HG03045 (cell line): ENCODE data around the gene VSTM2B.
"Not testable (repeated sequence)": the region's sequence is repeated elsewhere in the genome, so short reads cannot be mapped to it uniquely, and the experiment has no call there.

Source experiments
- ATAC-seq: cut with Tn5 transposase; IDR thresholded peaks from one replicate; pipeline ENCODE4 v1.9.1; 2021; ENCODE audit warnings: mild to moderate bottlenecking, moderate library complexity; ENCODE audit not compliant: unreplicated experiment

Gene VSTM2B

DNA sequence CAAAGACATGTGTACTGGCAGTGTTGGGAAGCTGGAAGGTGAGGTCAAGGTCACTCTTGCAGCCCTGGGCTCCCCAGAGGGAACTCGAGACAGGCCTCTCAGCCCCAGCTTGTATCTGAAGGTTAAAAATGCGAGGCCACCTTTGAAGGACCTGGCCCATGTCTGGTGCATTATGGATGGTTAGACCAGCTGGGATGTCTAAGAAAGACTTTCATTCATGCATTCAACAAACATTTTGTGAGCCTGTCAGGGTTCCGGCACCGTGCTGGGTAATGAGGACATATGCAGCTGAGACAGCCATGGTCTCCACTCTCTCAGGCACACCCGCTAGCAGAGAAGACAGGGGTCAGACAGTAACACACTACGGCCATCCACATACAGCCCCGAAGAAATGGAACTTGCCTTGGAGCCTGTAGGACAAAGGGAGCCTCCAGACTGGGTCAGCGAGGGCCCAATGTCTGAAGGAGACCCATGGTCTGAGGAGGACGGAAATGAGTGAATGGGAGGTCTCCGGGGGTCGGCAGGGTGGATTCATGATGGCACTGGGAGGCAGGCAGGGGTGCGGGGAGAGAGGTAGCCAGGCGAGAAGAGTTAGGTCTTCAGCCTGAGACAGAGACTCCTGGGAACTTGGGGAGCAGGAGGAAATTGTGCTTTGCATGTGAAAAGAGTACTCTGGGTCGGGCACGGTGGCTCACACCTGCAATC lies 19.0 kb downstream of the VSTM2B start:
- no peak for ATAC-seq

DNA sequence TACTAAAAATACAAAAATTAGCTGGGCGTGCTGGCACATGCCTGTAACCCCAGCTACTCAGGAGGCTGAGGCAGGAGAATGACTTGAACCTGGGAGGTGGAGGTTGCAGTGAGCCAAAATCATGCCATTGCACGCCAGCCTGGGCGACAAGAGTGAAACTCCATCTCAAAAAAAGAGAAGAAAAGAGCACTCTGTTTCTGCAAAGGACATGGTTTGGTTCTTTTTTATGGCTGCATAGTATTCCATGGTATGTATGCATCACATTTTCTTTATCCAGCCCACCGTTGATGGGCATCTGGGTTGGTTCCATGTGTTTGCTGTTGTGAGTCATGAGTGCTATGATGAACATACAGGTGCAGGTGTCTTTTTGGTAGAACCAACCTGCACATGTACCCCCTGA lies 19.7 kb downstream of the VSTM2B start:
- not testable (repeated sequence) for ATAC-seq

- ATAC-seq: no peak
These were observed 20.2 kb downstream of the VSTM2B start for GRCh38 chr19:29545866-29546582.

DNA sequence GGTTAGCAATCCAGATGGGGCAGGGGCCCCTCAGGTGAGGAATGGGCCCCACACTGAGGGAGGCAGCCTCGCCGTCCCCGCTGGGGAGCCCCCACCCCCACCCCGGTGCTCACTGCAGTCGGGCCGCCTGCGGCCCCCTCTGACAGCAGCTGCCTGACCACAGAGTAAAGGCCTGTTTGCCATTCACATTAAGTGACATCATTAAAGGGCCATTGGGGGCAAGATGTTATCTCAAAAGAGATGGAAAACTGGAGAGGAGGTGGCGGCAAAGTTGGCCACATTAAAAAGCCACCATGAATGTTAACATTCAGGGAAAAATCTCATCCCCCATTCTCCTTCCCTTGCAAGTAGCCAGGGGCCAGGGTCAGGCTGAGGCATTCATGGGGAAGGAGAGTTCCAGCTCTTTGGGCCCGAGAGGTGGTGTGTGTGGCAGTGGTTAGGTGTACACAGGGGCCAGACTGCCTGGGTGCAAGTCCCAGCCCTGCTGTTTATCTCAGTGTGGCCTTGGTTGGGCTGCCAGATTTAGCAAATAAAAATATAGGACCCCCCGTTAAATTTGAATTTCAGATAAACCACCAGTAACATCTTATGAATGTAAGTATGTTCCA lies 20.9 kb downstream of the VSTM2B start:
- no peak for ATAC-seq

GRCh38 chr19:29547361-29547960 lies 21.7 kb downstream of the VSTM2B start:
- ATAC-seq: no peak

DNA sequence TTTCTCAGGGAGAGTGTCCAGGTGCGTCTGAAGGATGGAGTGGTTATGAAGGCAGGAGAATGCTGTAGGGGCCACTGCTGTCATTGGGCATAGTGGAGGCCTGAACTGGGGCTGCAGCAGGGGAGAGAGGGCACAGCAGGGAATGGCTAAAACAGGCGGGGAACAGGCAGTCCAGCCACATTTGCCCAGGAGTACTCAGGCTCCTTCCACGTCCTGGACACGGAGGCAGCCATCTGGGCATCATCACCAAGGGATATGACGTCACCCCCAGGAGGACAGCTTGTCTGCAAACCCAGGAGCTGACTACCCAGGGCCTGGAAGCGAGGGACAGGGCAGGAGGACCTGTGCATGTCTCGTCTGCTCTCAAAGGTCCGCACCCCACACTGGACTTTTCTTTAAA lies 22.2 kb downstream of the VSTM2B start:
- ATAC-seq: no peak

DNA sequence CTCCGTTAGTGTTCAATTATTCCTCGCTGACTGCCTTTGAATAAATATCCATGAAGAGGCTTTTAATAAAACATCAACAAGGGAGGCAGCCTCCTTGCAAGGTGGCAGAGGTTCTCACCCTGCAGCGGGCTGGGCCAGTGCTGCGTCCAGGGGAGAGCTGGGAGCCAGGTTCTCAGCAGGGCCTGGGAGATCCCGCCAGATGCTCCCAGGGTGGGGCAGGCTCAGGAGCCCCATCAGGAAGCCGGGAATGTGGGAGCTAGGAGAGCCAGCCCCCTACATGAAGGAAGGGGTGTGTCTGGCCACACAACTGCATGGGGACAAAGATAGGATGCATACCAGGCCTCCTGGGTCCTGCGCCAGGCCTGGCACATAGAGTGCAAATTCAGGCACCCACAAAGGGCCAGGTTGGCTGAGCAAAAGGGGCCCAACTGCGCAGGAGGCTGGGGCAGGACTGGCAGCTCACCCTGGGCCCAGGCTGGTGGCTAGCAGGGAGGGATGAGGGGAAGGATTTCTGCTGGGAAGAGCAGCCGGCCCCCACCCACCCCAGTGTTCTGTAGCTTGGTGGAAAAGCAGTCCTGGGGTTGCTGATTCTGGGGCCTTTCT lies 22.8 kb downstream of the VSTM2B start:
- ATAC-seq: no peak

GRCh38 chr19:29549105-29550070 lies 23.6 kb downstream of the VSTM2B start:
- ATAC-seq: no peak

- ATAC-seq: no peak
These were observed 25.1 kb downstream of the VSTM2B start for GRCh38 chr19:29550896-29551295.

- ATAC-seq: no peak
These were observed 26.0 kb downstream of the VSTM2B start for GRCh38 chr19:29551774-29552173.

DNA sequence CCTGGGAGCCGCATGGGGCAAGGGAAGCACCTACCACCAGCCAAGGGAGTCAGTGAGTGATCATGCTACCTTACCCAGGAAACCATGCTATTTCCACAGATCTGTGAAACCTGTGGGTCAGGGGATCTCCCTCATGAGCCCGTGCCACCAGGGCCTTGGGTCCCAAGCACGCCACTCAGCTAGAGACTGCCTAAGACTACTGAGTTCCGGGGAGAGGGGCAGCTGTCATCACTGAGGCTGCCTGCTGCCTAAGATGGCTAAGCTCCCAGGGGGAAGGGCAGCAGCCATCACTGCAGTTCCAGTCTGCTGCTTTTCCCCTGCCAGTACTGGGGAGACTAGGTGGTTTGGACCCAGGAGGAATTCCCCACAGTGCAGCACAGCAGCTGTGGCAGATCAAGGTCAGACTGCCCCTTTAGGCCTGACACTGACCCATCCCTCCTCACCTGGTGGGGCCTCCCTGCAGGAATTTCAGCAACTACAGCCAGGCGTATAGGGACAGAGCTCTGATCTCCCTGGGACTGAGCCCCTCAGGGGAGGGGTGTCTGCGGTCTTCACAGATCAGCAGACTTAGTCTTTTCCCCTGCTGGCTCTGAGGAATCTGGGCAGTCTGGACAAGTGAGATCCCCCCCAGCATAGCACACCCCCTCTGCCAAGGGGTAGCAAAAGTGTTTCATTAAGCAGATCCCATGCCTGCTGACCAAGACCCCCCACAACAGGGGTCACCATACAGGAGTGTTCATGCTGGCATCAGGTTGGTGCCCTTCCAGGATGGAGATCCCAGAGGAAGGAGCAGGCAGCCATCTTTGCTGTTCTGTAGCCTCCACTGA lies 26.9 kb downstream of the VSTM2B start:
- no peak for ATAC-seq

- ATAC-seq: no peak
These were observed 28.4 kb downstream of the VSTM2B start for GRCh38 chr19:29554149-29554548.

- ATAC-seq: not testable (repeated sequence)
These were observed 33.3 kb downstream of the VSTM2B start for GRCh38 chr19:29559110-29559509.

- ATAC-seq: no peak
These were observed 33.9 kb downstream of the VSTM2B start for GRCh38 chr19:29559743-29560142.

DNA sequence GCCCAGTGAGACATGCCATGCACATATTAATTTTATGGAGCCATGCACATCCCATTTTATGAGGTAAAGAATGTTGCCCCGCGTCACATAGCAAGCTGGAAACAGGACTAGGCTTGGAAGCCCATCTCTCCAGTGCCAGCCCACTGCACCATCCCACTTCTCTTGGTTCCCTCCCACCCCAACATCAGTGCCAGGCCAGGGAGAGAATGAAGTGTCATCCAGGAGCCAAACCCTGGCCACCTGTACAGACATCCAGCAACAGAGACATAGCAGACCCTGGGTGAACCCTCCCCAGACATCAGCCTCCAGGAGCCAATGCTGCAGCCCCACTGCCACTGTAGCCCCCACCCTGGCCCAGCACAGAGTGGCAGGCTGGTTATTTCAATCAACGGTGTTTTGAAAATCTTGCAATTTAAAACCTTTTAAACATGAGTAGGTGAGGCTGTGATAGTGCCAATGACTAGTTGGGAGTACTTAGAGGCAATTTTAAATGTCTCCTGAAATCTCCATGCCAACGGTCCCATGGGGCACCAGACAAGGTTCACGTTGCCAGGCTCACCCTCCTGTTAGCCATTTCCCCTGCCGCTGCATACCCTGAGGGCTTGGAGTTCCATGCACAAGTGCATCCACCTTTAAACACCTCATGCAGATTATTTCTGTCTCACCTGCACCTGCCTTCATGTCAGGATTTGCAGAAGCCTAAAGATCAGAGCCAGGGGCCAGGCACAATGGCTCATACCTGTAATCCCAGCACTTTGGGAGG lies 34.7 kb downstream of the VSTM2B start:
- no peak for ATAC-seq

DNA sequence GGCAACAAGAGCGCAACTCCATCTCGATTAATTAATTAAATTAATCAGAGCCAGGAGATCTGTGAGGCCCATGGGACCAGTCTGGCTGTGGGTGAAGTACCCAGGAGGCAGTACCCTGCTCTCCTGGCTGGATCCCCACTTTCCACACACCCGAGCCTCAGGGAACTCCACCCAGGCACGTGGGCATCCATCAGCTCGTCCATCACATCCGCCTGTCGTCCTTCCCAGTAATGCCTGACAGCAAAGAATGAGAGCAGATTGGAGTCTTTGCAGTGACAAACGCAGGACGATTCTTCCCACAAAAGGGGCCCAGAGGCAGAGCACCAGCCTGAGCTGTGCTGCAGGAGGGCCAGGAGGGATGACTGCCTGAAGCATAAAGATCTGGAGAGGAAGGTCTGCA lies 35.8 kb downstream of the VSTM2B start:
- no peak for ATAC-seq

GRCh38 chr19:29562299-29563297 lies 36.8 kb downstream of the VSTM2B start:
- ATAC-seq: no peak
